Measurements from ENCODE around the gene KRT6A. TPM values are rescaled to one million over a fixed set of nuclear protein-coding genes. Genes with fewer than 3 reads are reported as not detected.

KRT6A gene
- polyA plus RNA-seq, 2 of the 4 experiments (the other 2 are of a cell fraction): 0.04 to 0.14 TPM

GRCh38 chr12:52513736-52514135, 20.7 kb upstream of the KRT6A start:
- no peak overlapping the region for H3K27ac ChIP-seq
- ChIA-PET POLR2A (no interaction called here), CTCF (interaction anchor here (1.0 to 2.9 kb wide), 4 partner anchors 84 to 141 kb away, joined by 3 to 10 read pairs (median 4); no protein-coding TSS in a partner anchor)
- H3K4me2 ChIP-seq: no peak overlapping the region
- no peak for TF ChIP-seq TFCP2L1 (CRISPR knock-in tag; IDR thresholded peaks at IDR 0.05)
- TF ChIP-seq CTCF (IDR thresholded peaks at IDR 0.05): no peak
- TF ChIP-seq ZNF302 (CRISPR knock-in tag; IDR thresholded peaks at IDR 0.05): no peak
- TF ChIP-seq ZC3H11A (IDR thresholded peaks at IDR 0.05): no peak
- no peak for TF ChIP-seq SREBF2 (IDR thresholded peaks at IDR 0.05)
- TF ChIP-seq MAZ (IDR thresholded peaks at IDR 0.05; ENCODE audit: borderline replicate concordance, low read depth, low read length): no peak
- TF ChIP-seq, protein P1, sequence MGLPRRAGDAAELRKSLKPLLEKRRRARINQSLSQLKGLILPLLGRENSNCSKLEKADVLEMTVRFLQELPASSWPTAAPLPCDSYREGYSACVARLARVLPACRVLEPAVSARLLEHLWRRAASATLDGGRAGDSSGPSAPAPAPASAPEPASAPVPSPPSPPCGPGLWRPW (IDR thresholded peaks at IDR 0.05): no peak
- H3K4me3 ChIP-seq: no peak overlapping the region
- 83% methylated on average over 6 of the region's 6 CpGs for WGBS (ENCODE audit: missing lambda C conversion rate)
- FAIRE-seq (no peak), ATAC-seq (no peak), DNase-seq (ENCODE audit: low read depth in 1 of 2, low spot score in 1 of 2) (no peak)
- peaks cover 13% of the 10 kb centered on the region for H3K9me3 ChIP-seq
- no peaks in the 10 kb centered on the region for H3K4me1 ChIP-seq

DNA sequence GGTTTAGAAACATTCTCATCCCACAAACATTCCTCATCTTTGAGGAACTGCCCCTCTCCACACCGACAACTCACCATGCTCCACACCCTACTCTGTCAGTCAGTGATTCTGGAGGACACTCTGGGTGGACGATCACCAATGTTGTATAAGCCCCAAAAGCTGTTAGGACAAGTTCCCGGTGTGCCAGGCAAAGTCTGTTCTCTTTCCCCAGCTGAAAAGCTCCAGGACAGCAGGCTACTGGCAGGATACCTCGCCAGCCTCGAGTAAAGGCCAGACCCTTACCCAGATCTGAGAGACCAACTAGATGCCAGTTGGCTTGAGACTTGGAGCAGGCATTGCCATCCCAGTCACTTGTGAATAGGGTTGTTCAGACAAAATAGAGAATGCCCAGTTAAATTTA, 15.2 kb upstream of the KRT6A start:
- DNase-seq (ENCODE audit: low read depth in 1 of 2, low spot score in 1 of 2) (no peak), ATAC-seq (no peak), FAIRE-seq (no peak)
- no peak for TF ChIP-seq MAZ (IDR thresholded peaks at IDR 0.05; ENCODE audit: borderline replicate concordance, low read depth, low read length)
- no peak for TF ChIP-seq CBX8 (IDR thresholded peaks at IDR 0.05)
- no peak for TF ChIP-seq SREBF2 (IDR thresholded peaks at IDR 0.05)
- TF ChIP-seq ZFP36 (IDR thresholded peaks at IDR 0.05; ENCODE audit: borderline replicate concordance, partially characterized antibody): no peak
- TF ChIP-seq KDM5A (IDR thresholded peaks at IDR 0.05): no peak
- Histone ChIP-seq H3K4me2 (no peak overlapping the region), H3K9me3 (peaks cover 16% of the 10 kb centered on the region), H3K4me3 (no peak overlapping the region), H3K4me1 (no peaks in the 10 kb centered on the region), H3K27ac (no peak overlapping the region)
- CTCF ChIA-PET: interaction anchor here (0.7 to 3.5 kb wide), 21 partner anchors 9 to 371 kb away, joined by 3 to 18 read pairs (median 6); partner anchors contain the start of gene KRT5
- WGBS (ENCODE audit: missing lambda C conversion rate): 55% methylated on average over 5 of the region's 5 CpGs
- POLR2A ChIA-PET: no interaction called here

- no peak overlapping the region for H3K4me2 ChIP-seq
- no peak overlapping the region for H3K4me3 ChIP-seq
- TF ChIP-seq HOXB5 (CRISPR knock-in tag; IDR thresholded peaks at IDR 0.05): no peak
- TF ChIP-seq ZFP36 (IDR thresholded peaks at IDR 0.05; ENCODE audit: borderline replicate concordance, partially characterized antibody): no peak
- TF ChIP-seq CHD4 (IDR thresholded peaks at IDR 0.05; ENCODE audit: borderline replicate concordance): no peak
- peak; percentile 61 for TF ChIP-seq SMC3 (IDR thresholded peaks at IDR 0.05)
- TF ChIP-seq PHF8 (IDR thresholded peaks at IDR 0.05; ENCODE audit: borderline replicate concordance, low read depth): no peak
- TF ChIP-seq ZNF302 (CRISPR knock-in tag; IDR thresholded peaks at IDR 0.05): no peak
- TF ChIP-seq FOXS1 (CRISPR knock-in tag; IDR thresholded peaks at IDR 0.05): no peak
- peak; percentile 65 for TF ChIP-seq CTCF (IDR thresholded peaks at IDR 0.05)
- TF ChIP-seq FOSB (CRISPR knock-in tag; IDR thresholded peaks at IDR 0.05): no peak
- no peak for TF ChIP-seq RCOR1 (IDR thresholded peaks at IDR 0.05; ENCODE audit: low read depth, low read length)
- no peak for TF ChIP-seq MYC (IDR thresholded peaks at IDR 0.05; ENCODE audit: borderline replicate concordance, low read length)
- TF ChIP-seq CEBPB (IDR thresholded peaks at IDR 0.05): 0 out of 4 replicates have a peak, but pooled peaks of 1 of the 2 experiments have one; percentile 9
- no peak for TF ChIP-seq HEYL (CRISPR knock-in tag; IDR thresholded peaks at IDR 0.05)
- no peak for TF ChIP-seq NR3C1 (IDR thresholded peaks at IDR 0.05)
- TF ChIP-seq RNF2 (IDR thresholded peaks at IDR 0.05; ENCODE audit: borderline replicate concordance, low read depth): no peak
- TF ChIP-seq KDM5A (IDR thresholded peaks at IDR 0.05): no peak
- no peak for TF ChIP-seq MAFK (IDR thresholded peaks at IDR 0.05; ENCODE audit: partially characterized antibody)
- TF ChIP-seq CBX8 (IDR thresholded peaks at IDR 0.05): no peak
- TF ChIP-seq FOSL2 (IDR thresholded peaks at IDR 0.05): no peak
- no peak for TF ChIP-seq FOSL2 (CRISPR knock-in tag; IDR thresholded peaks at IDR 0.05)
- peak; percentile 56 to 65 for TF ChIP-seq RAD21 (conservative IDR thresholded peaks at IDR 0.05 in 1 of 2, IDR thresholded peaks at IDR 0.05 in 1 of 2)
- H3K4me1 ChIP-seq: no peaks in the 10 kb centered on the region
- DNase-seq (ENCODE audit: low read depth in 1 of 2, low spot score in 1 of 2) (peak; percentile 61 to 75), ATAC-seq (peak; percentile 92 to 98; a peak in 5 of 6 replicates), FAIRE-seq (no peak)
- H3K27ac ChIP-seq: no peak overlapping the region
- POLR2A ChIA-PET: no interaction called here
- CTCF ChIA-PET: interaction anchor here (0.7 to 3.5 kb wide), 35 partner anchors 8 to 378 kb away, joined by 3 to 18 read pairs (median 4); partner anchors contain the start of genes KRT5 and KRT84
- H3K9me3 ChIP-seq: peaks cover 16% of the 10 kb centered on the region
- 28% methylated on average over 4 of the region's 4 CpGs for WGBS (ENCODE audit: missing lambda C conversion rate)
Observed at GRCh38 chr12:52506858-52507715, 14.0 kb upstream of the KRT6A start.
